Measurements from ENCODE around the gene WT1. TPM values are rescaled to one million over a fixed set of nuclear protein-coding genes. Genes with fewer than 3 reads are reported as not detected.

WT1 gene
- total RNA-seq, 1 donor from 2014 or later, result not detected

GRCh38 chr11:32366666-32367065 lies 68.7 kb downstream of the WT1 start:
- intact Hi-C loops (cut with micrococcal nuclease), result no loop called here
- ATAC-seq (ENCODE audit: low read depth) (no peak), DNase-seq (no peak)
- Mint-ChIP-seq H3K36me3 (ENCODE audit: low read depth) (no peaks in the 10 kb centered on the region), H3K27me3 (peaks cover 3% of the 10 kb centered on the region), H3K4me3 (no peak overlapping the region), H3K27ac (no peak overlapping the region), H3K4me1 (no peaks in the 10 kb centered on the region), H3K9me3 (peaks cover 20% of the 10 kb centered on the region)
- POLR2A ChIA-PET, result no interaction called here
- CTCF ChIA-PET, result no interaction called here
- no peak for TF ChIP-seq CTCF (IDR thresholded peaks at IDR 0.05)

GRCh38 chr11:32365192-32365591 lies 70.1 kb downstream of the WT1 start:
- H3K4me1 Mint-ChIP-seq, result no peaks in the 10 kb centered on the region
- peaks cover 17% of the 10 kb centered on the region for H3K9me3 Mint-ChIP-seq
- H3K36me3 Mint-ChIP-seq (ENCODE audit: low read depth), result no peaks in the 10 kb centered on the region
- POLR2A ChIA-PET, result no interaction called here
- H3K4me3 Mint-ChIP-seq, result no peak overlapping the region
- peaks cover 3% of the 10 kb centered on the region for H3K27me3 Mint-ChIP-seq
- CTCF ChIA-PET, result no interaction called here
- ATAC-seq (ENCODE audit: low read depth) (no peak), DNase-seq (no peak)
- no peak for TF ChIP-seq CTCF (IDR thresholded peaks at IDR 0.05)
- intact Hi-C loops (cut with micrococcal nuclease), result no loop called here
- H3K27ac Mint-ChIP-seq, result no peak overlapping the region

GRCh38 chr11:32358729-32359128 lies 76.6 kb downstream of the WT1 start:
- intact Hi-C loops (cut with micrococcal nuclease), result no loop called here
- Mint-ChIP-seq H3K36me3 (ENCODE audit: low read depth) (no peaks in the 10 kb centered on the region), H3K4me3 (no peak overlapping the region), H3K9me3 (no peaks in the 10 kb centered on the region), H3K27me3 (peaks cover 3% of the 10 kb centered on the region), H3K27ac (no peak overlapping the region), H3K4me1 (no peaks in the 10 kb centered on the region)
- CTCF ChIA-PET, result no interaction called here
- no peak for TF ChIP-seq CTCF (IDR thresholded peaks at IDR 0.05)
- POLR2A ChIA-PET, result interaction anchor here (0.6 kb wide), 1 partner anchor 421 kb away, joined by 5 read pairs; no protein-coding TSS in a partner anchor
- ATAC-seq (ENCODE audit: low read depth), result no peak
- no peak for DNase-seq

- H3K36me3 Mint-ChIP-seq (ENCODE audit: low read depth), result no peaks in the 10 kb centered on the region
- TF ChIP-seq CTCF (IDR thresholded peaks at IDR 0.05), result no peak
- ATAC-seq (ENCODE audit: low read depth) (no peak), DNase-seq (no peak)
- H3K4me3 Mint-ChIP-seq, result no peak overlapping the region
- H3K27ac Mint-ChIP-seq, result no peak overlapping the region
- no peaks in the 10 kb centered on the region for H3K27me3 Mint-ChIP-seq
- H3K4me1 Mint-ChIP-seq, result no peaks in the 10 kb centered on the region
- CTCF ChIA-PET, result no interaction called here
- POLR2A ChIA-PET, result no interaction called here
- intact Hi-C loops (cut with micrococcal nuclease), result no loop called here
- no peaks in the 10 kb centered on the region for H3K9me3 Mint-ChIP-seq
Measured at GRCh38 chr11:32353884-32354283, 81.5 kb downstream of the WT1 start.

GRCh38 chr11:32348502-32348901 lies 86.8 kb downstream of the WT1 start:
- TF ChIP-seq CTCF (IDR thresholded peaks at IDR 0.05), result no peak
- ATAC-seq (ENCODE audit: low read depth), result no peak
- no peak for DNase-seq
- Mint-ChIP-seq H3K36me3 (ENCODE audit: low read depth) (no peaks in the 10 kb centered on the region), H3K27me3 (no peaks in the 10 kb centered on the region), H3K4me1 (no peaks in the 10 kb centered on the region), H3K9me3 (no peaks in the 10 kb centered on the region), H3K4me3 (no peak overlapping the region), H3K27ac (no peak overlapping the region)
- intact Hi-C loops (cut with micrococcal nuclease), result no loop called here
- CTCF ChIA-PET, result no interaction called here
- POLR2A ChIA-PET, result no interaction called here

Measured in activated B cell treated with CpG ODN at 0.5 μM for 24 hours (primary cell).